ENCODE data around the gene ABO. TPM values are rescaled to one million over a fixed set of nuclear protein-coding genes. Genes with fewer than 3 reads are reported as not detected.

ABO gene
- total and polyA plus RNA-seq, 9 of the 15 experiments (the other 6 are each of a cell fraction or from before 2014, with no cell fraction given): 5.0 to 21.9 (median 11.9) TPM

DNA sequence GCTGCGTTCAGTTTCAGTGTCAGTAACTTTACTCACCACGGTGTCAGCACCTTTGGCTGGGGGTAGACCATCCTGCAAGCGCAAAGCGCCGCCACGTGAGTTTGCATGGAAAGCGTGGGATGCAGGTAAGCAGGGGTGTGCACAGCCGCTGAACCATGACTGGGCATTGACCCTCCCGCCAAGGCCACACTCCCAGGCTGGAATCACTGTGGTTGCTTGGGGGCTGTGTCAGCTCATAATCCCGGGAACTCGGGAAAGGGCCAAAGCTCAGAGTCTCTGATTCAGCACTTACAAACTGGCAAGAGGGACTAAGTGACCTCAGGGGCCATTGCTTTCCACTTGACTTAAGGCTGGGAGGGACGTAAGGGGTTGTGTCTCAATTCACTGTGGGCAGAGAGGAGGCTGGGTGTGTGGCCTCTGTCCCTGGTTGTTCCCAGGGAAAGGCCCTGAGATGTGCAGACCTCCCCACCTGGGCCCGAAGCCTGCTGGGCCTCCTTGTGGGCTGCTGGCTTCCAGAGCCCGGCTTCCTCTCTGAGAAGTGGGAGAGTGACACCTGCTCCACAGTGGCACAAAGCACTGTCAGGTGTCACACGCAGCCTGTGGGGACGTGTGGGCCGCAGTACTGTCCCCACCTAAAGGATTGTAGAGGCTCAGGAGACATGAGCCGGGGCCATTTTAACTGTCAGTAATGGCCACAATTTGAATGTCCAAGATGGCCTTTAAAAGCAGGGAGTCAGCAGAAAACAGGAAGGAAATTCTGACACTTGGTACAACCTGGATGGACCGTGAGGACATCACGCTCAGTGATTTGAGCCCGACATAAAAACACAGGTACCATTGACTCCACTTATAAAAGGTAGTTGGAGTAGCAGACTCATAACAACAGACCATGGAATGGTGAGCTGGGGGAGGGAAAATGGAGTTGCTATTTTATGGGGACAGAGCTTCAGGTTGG, 16.7 kb downstream of the ABO start (continued):
- TF ChIP-seq, protein P1, sequence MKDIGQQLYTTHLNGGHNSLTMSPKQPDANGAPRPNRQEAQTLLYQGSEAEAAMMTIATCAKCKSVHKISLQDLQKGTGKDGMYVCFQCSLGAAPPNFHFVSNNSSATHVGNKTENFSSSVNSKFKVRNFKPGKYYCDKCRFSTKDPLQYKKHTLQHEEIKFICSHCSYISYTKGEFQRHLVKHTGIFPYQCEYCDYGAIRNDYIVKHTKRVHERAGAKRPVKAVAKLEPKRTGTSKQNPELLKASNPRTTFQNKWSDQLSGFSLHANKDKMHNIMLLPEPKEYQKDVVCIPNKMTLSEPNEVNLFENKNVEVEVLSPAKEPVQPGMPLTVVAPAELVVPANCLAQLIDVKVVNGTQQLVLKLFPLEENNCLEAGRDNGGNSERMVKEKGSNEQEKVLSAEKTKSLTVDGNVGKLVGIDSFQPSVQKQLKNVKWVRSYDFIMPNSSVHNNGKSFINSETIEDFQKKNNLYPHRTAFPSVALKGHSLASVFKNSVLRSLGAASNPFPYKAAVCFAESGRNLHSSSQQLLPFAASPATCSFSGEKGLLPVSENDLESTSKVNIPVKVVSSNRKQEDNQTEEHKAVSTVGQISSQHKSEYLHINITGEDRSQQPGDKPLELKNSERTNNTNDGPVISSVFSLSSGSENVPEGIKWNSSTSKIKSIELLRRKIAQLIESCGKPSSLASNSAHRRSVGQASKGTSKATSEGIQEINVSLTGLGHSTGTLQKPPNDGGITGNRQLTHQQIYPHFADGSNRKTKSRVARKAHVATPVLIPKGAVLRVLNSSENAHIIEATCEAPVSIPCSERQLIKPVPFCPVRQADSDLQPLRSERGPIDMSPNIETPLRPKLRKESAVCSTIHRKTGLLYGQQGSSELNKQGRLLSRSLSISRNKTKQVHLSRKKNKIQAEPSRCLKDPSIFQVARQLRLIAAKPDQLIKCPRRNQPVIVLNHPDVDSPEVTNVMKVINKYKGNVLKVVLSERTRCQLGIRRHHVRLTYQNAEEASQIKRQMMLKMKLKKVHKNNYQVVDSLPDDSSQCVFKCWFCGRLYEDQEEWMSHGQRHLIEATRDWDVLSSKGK (CRISPR knock-in tag; IDR thresholded peaks at IDR 0.05): no peak

DNA sequence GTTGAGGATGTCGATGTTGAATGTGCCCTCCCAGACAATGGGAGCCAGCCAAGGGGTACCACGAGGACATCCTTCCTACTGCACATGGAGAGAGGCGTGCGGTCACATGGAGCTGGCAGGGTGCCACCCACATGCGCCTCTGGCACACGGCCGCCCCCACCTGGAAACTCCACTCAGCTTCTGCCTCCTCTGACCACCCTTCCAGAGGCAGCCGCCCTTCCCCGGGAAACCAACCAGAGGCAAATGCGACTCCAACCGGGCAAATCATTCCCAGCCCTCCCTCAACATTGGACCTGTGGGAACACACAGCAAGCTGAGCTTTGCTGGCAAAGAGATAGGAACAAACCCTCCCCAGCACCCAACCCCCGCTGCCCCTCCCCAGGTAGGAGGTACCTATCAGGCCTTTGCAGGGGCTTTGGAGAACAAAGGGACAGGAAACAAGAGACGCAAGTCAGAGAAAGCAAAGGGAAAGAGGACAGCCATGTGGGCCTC, 17.5 kb downstream of the ABO start:
- no peaks in the 10 kb centered on the region; a peak in 1 of 5 replicates for H3K27me3 ChIP-seq (ENCODE audit: control insufficient read depth in 2 of 2, insufficient read depth in 2 of 2, low read length in 2 of 2)
- no peak overlapping the region for H2AFZ ChIP-seq (ENCODE audit: low read depth, low read length)
- ChIA-PET CTCF (ENCODE audit: low intra/inter-chr PET ratio) (no interaction called here), POLR2A (interaction anchor here (0.6 to 1.7 kb wide), 3 partner anchors 11 to 302 kb away, joined by 3 to 5 read pairs (median 4); no protein-coding TSS in a partner anchor)
- H3K9me3 ChIP-seq (replicated peaks; ENCODE audit: control insufficient read depth, insufficient read depth, low read depth, low read length): no peaks in the 10 kb centered on the region
- H3K4me3 ChIP-seq: no peak overlapping the region
- H3K4me2 ChIP-seq (ENCODE audit: insufficient read depth, low read length): no peak overlapping the region
- H3K79me2 ChIP-seq (ENCODE audit: control insufficient read depth, insufficient read depth, low read length): peaks cover 6% of the 10 kb centered on the region; the same call in 1 of the 3 replicates
- H3K9ac ChIP-seq (ENCODE audit: insufficient read depth in 1 of 2, low read depth in 2 of 2, low read length in 2 of 2): peak overlapping the region in 1 of 2 experiments; percentile 28; a peak in 1 of 4 replicates
- 75% methylated on average over 13 of the region's 13 CpGs for WGBS (ENCODE audit: insufficient coverage, low coverage, missing lambda C conversion rate)
- H3K4me1 ChIP-seq (replicated peaks in 1 of 2; ENCODE audit: control insufficient read depth in 2 of 2, insufficient read depth in 2 of 2, low read length in 2 of 2): peaks cover 3 to 56% of the 10 kb centered on the region in 2 experiments; a peak in 3 of 5 replicates
- peaks cover 3% of the 10 kb centered on the region; the same call in 1 of the 2 replicates for H4K20me1 ChIP-seq (replicated peaks; ENCODE audit: control insufficient read depth, insufficient read depth, low read length)
- no peak overlapping the region for H3K27ac ChIP-seq (ENCODE audit: extremely low read depth, low read depth, low read length)
- DNase-seq (ENCODE audit: extremely low read depth in 1 of 4, low spot score in 3 of 4): peak in 3 of 4 experiments; percentile 37 to 53 (median 47)
- no peak; the same call in 2 of the 3 replicates for ATAC-seq
- no peak for FAIRE-seq
- in situ Hi-C loops (cut with MboI): no loop called here
- intact Hi-C loops (cut with micrococcal nuclease): no loop called here
- H3K36me3 ChIP-seq (ENCODE audit: control insufficient read depth, insufficient read depth, low read length): peaks cover 57% of the 10 kb centered on the region; the same call in 2 of the 3 replicates
- no peaks in the 10 kb centered on the region for H3K9me1 ChIP-seq (ENCODE audit: control insufficient read depth, insufficient read depth, low read length)
- no TSS peak for BruUV-seq (replicated peaks)
- TF ChIP-seq NFIC (IDR thresholded peaks at IDR 0.05): peak; percentile 67
- TF ChIP-seq TARDBP (IDR thresholded peaks at IDR 0.05): no peak
- TF ChIP-seq ZNF212 (CRISPR knock-in tag; IDR thresholded peaks at IDR 0.05): no peak
- TF ChIP-seq PCBP2 (IDR thresholded peaks at IDR 0.05; ENCODE audit: low read depth, low read length, poor library complexity, severe bottlenecking): no peak
- TF ChIP-seq SAFB2 (IDR thresholded peaks at IDR 0.05; ENCODE audit: borderline replicate concordance, low read depth, low read length, severe bottlenecking): no peak
- TF ChIP-seq, protein P2, sequence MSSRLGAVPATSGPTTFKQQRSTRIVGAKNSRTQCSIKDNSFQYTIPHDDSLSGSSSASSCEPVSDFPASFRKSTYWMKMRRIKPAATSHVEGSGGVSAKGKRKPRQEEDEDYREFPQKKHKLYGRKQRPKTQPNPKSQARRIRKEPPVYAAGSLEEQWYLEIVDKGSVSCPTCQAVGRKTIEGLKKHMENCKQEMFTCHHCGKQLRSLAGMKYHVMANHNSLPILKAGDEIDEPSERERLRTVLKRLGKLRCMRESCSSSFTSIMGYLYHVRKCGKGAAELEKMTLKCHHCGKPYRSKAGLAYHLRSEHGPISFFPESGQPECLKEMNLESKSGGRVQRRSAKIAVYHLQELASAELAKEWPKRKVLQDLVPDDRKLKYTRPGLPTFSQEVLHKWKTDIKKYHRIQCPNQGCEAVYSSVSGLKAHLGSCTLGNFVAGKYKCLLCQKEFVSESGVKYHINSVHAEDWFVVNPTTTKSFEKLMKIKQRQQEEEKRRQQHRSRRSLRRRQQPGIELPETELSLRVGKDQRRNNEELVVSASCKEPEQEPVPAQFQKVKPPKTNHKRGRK (tag; IDR thresholded peaks at IDR 0.05): no peak
- TF ChIP-seq KHSRP (IDR thresholded peaks at IDR 0.05): no peak
- TF ChIP-seq, protein P3, sequence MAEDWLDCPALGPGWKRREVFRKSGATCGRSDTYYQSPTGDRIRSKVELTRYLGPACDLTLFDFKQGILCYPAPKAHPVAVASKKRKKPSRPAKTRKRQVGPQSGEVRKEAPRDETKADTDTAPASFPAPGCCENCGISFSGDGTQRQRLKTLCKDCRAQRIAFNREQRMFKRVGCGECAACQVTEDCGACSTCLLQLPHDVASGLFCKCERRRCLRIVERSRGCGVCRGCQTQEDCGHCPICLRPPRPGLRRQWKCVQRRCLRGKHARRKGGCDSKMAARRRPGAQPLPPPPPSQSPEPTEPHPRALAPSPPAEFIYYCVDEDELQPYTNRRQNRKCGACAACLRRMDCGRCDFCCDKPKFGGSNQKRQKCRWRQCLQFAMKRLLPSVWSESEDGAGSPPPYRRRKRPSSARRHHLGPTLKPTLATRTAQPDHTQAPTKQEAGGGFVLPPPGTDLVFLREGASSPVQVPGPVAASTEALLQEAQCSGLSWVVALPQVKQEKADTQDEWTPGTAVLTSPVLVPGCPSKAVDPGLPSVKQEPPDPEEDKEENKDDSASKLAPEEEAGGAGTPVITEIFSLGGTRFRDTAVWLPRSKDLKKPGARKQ (CRISPR knock-in tag; IDR thresholded peaks at IDR 0.05): no peak
- no peak for TF ChIP-seq ZNF695 (CRISPR knock-in tag; IDR thresholded peaks at IDR 0.05)
- no peak for TF ChIP-seq PHF8 (IDR thresholded peaks at IDR 0.05; ENCODE audit: borderline replicate concordance, low read length)
- TF ChIP-seq ZNF717 (CRISPR knock-in tag; IDR thresholded peaks at IDR 0.05): no peak

All from K562 (cell line).